T-cell (primary cell): Measurements from ENCODE around the gene HAUS8. TPM values are rescaled to one million over a fixed set of nuclear protein-coding genes. Genes with fewer than 3 reads are reported as not detected.

ENCODE experiments used
- ATAC-seq, 4 experiments: fragments of 200-7000 bp in 3 of 4; fragments of 150-1000 bp in 1 of 4; cut with Tn5 transposase; replicated peaks in 1 of 4; 1 replicate in 3 of 4; 2 replicates in 1 of 4; pipeline ENCODE4 v1.10.0; 2021; ENCODE audit warnings: moderate library complexity in 3 of 4, mild to moderate bottlenecking in 2 of 4, moderate number of reproducible peaks in 1 of 4
- CTCF ChIA-PET, 2 donors: fragments of 300-600 bp; sonication (Branson Sonifier 250); formaldehyde crosslinking; loops; one replicate each; lab custom pipeline; 2022; ENCODE audit warnings: antibody characterized with exemption in 2 of 2; lab: Charles Lee
- POLR2A ChIA-PET, 2 donors: fragments of 300-600 bp; sonication (Branson Sonifier 250); formaldehyde crosslinking; loops; one replicate each; lab custom pipeline; 2022; ENCODE audit warnings: antibody characterized with exemption in 2 of 2; lab: Charles Lee
- DNase-seq, 35 experiments: peaks; one replicate each; pipeline versions ENCODE4 v3.0.0 to v3.0.0-alpha.2; 2013 to 2023
- H3K27ac ChIP-seq: one replicate; pipeline ENCODE4 v1.5.1; 2013; ENCODE audit warnings: low read length
- H3K27me3 ChIP-seq, 2 experiments: replicated peaks in 1 of 2; 1 replicate in 1 of 2; 2 replicates in 1 of 2; pipeline versions ENCODE4 v1.6.1 to v1.7.0; 2013; ENCODE audit warnings: low read length in 1 of 2, mixed read lengths in 1 of 2; ENCODE audit not compliant: control insufficient read depth in 2 of 2, insufficient read depth in 2 of 2; ENCODE audit errors: extremely low read depth in 1 of 2
- H3K36me3 ChIP-seq, 2 donors: 1 replicate in 1 of 2; 2 replicates in 1 of 2; pipeline versions ENCODE4 v1.6.1 to v1.7.0; 2013; ENCODE audit warnings: low read length in 1 of 2; ENCODE audit not compliant: control insufficient read depth in 2 of 2, insufficient read depth in 1 of 2; ENCODE audit errors: extremely low read depth in 1 of 2
- H3K4me1 ChIP-seq, 2 experiments: 1 replicate in 1 of 2; 2 replicates in 1 of 2; pipeline versions ENCODE4 v1.6.1 to v1.7.0; 2013; ENCODE audit warnings: low read length in 2 of 2, mixed read lengths in 1 of 2; ENCODE audit not compliant: insufficient read depth in 2 of 2, control insufficient read depth in 1 of 2; ENCODE audit errors: extremely low read depth in 1 of 2
- H3K4me3 ChIP-seq, 2 donors: 1 replicate in 1 of 2; 2 replicates in 1 of 2; pipeline versions ENCODE4 v1.5.1 to v1.7.0; 2013; ENCODE audit warnings: mild to moderate bottlenecking in 2 of 2, low read length in 1 of 2, moderate library complexity in 1 of 2; ENCODE audit not compliant: control insufficient read depth in 1 of 2; ENCODE audit errors: extremely low read depth in 1 of 2
- H3K9me3 ChIP-seq: 2 replicates; pipeline ENCODE4 v1.7.0; 2013
- H3K27ac Mint-ChIP-seq, 2 donors: one replicate each; pipeline ENCODE4 v1.8.0; 2020 to 2021; ENCODE audit warnings: mild to moderate bottlenecking in 2 of 2, mixed read lengths in 2 of 2
- H3K27me3 Mint-ChIP-seq, 2 donors: one replicate each; pipeline ENCODE4 v1.8.0; 2021 to 2022; ENCODE audit warnings: mixed read lengths in 2 of 2
- H3K36me3 Mint-ChIP-seq: one replicate; pipeline ENCODE4 v1.8.0; 2021; ENCODE audit warnings: mixed read lengths
- H3K4me1 Mint-ChIP-seq, 3 donors: one replicate each; pipeline ENCODE4 v1.8.0; 2020 to 2022; ENCODE audit warnings: mixed read lengths in 3 of 3, mild to moderate bottlenecking in 1 of 3
- H3K4me3 Mint-ChIP-seq, 3 donors: one replicate each; pipeline ENCODE4 v1.8.0; 2020 to 2022; ENCODE audit warnings: mild to moderate bottlenecking in 3 of 3, mixed read lengths in 3 of 3, moderate library complexity in 3 of 3
- H3K9me3 Mint-ChIP-seq, 3 donors: one replicate each; pipeline ENCODE4 v1.8.0; 2020 to 2022; ENCODE audit warnings: mixed read lengths in 3 of 3
- WGBS: methylation state at CpG from one replicate; pipeline ENCODE4 v1.1.5; 2013; ENCODE audit warnings: missing lambda C conversion rate; ENCODE audit not compliant: insufficient coverage; 5-methylcytosine and 5-hydroxymethylcytosine counted together
- total RNA-seq, 35 experiments: library from RNA in 6 of 35; stranded (reverse) in 6 of 35; fragments of 120-200 nt in 1 of 35; gene quantifications; one replicate each; pipeline versions ENCODE4 v1.2.1 to v1.2.4 and lab custom pipeline; 2013 to 2026

The HAUS8 gene
- total RNA-seq, 5 donors from 2014 or later (not counting 1 experiment from before 2014, with no cell fraction given): 16.6 to 20.4 (median 19.3) TPM

- Histone ChIP-seq H3K36me3 (peaks cover 5 to 54% of the 10 kb centered on the region in 2 donors), H3K27ac (no peak overlapping the region), H3K4me3 (no peak overlapping the region), H3K27me3 (no peaks in the 10 kb centered on the region), H3K4me1 (no peaks in the 10 kb centered on the region), H3K9me3 (no peaks in the 10 kb centered on the region)
- ATAC-seq (no peak), DNase-seq (peak in 16 of 35 experiments; percentile 6 to 61 (median 20))
- ChIA-PET CTCF (interaction anchor here (0.5 to 1.2 kb wide), 5 partner anchors 159 to 439 kb away, joined by 3 to 6 read pairs (median 4); no protein-coding TSS in a partner anchor), POLR2A (no interaction called here)
- H3K4me1 Mint-ChIP-seq: no peaks in the 10 kb centered on the region
- H3K4me3 Mint-ChIP-seq: no peak overlapping the region
- 88% methylated on average over 7 of the region's 8 CpGs for WGBS
- peaks cover 34% of the 10 kb centered on the region for H3K36me3 Mint-ChIP-seq
- no peak overlapping the region for H3K27ac Mint-ChIP-seq
- no peaks in the 10 kb centered on the region for H3K27me3 Mint-ChIP-seq
- no peaks in the 10 kb centered on the region for H3K9me3 Mint-ChIP-seq
Measured at GRCh38 chr19:17052439-17052838, 22.8 kb downstream of the HAUS8 start.

GRCh38 chr19:17049711-17050280 lies 25.5 kb downstream of the HAUS8 start:
- Mint-ChIP-seq H3K9me3 (no peaks in the 10 kb centered on the region), H3K27me3 (no peaks in the 10 kb centered on the region), H3K36me3 (peaks cover 32% of the 10 kb centered on the region), H3K27ac (no peak overlapping the region), H3K4me1 (no peaks in the 10 kb centered on the region), H3K4me3 (no peak overlapping the region)
- Histone ChIP-seq H3K27ac (no peak overlapping the region), H3K27me3 (no peaks in the 10 kb centered on the region), H3K4me3 (no peak overlapping the region), H3K4me1 (no peaks in the 10 kb centered on the region), H3K36me3 (peaks cover 5 to 44% of the 10 kb centered on the region in 2 donors), H3K9me3 (no peaks in the 10 kb centered on the region)
- no peak for DNase-seq
- ChIA-PET CTCF (no interaction called here), POLR2A (no interaction called here)
- 97% methylated on average over 16 of the region's 18 CpGs for WGBS
- no peak for ATAC-seq

DNA sequence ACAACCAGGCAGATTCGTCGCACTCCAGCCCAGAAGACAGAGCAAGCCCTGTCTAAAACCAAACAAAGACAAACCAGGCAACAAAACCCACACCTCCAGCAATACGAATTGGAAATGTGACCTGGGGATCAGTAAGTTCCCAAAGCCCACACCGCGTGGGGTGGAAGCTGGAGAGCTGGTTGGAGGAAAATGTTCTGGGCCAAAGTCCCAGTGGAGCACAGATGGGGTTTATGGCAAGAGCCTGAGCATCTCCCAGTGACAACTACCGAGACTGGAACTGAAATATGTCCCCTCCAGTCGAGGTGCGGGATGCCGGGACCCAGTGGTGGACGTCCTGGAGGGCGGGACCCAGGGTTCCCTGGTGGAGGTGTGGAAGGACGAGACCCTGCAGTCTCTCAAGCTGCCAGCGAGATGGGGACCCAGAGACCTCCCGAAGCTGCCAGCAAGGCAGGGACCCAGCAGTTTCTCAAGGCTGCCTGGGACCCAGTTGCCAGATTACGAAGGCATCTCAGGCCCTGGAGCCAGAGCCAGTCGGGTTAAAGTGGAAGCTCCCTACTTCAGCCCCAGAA lies 26.3 kb downstream of the HAUS8 start:
- 93% methylated on average over 12 of the region's 16 CpGs for WGBS
- H3K4me1 Mint-ChIP-seq: no peaks in the 10 kb centered on the region
- no peaks in the 10 kb centered on the region for H3K9me3 Mint-ChIP-seq
- peaks cover 30% of the 10 kb centered on the region for H3K36me3 Mint-ChIP-seq
- Histone ChIP-seq H3K4me1 (no peaks in the 10 kb centered on the region), H3K36me3 (peaks cover 5 to 40% of the 10 kb centered on the region in 2 donors), H3K27me3 (no peaks in the 10 kb centered on the region), H3K9me3 (no peaks in the 10 kb centered on the region), H3K4me3 (no peak overlapping the region), H3K27ac (no peak overlapping the region)
- no peak overlapping the region for H3K4me3 Mint-ChIP-seq
- ATAC-seq (no peak), DNase-seq (no peak)
- POLR2A ChIA-PET: no interaction called here
- H3K27me3 Mint-ChIP-seq: no peaks in the 10 kb centered on the region
- CTCF ChIA-PET: no interaction called here
- no peak overlapping the region for H3K27ac Mint-ChIP-seq

GRCh38 chr19:17045907-17046502 lies 29.2 kb downstream of the HAUS8 start:
- Mint-ChIP-seq H3K27me3 (peaks cover 3 to 5% of the 10 kb centered on the region in 2 donors), H3K27ac (no peak overlapping the region), H3K4me3 (no peak overlapping the region), H3K4me1 (no peaks in the 10 kb centered on the region), H3K9me3 (no peaks in the 10 kb centered on the region), H3K36me3 (peaks cover 12% of the 10 kb centered on the region)
- Histone ChIP-seq H3K36me3 (peaks cover 0 to 20% of the 10 kb centered on the region in 2 donors), H3K4me3 (no peak overlapping the region), H3K27me3 (peaks cover 0 to 15% of the 10 kb centered on the region in 2 experiments), H3K4me1 (no peaks in the 10 kb centered on the region), H3K27ac (no peak overlapping the region), H3K9me3 (no peaks in the 10 kb centered on the region)
- DNase-seq: no peak
- WGBS: 93% methylated on average over 3 of the region's 5 CpGs
- ChIA-PET POLR2A (no interaction called here), CTCF (no interaction called here)
- no peak for ATAC-seq

DNA sequence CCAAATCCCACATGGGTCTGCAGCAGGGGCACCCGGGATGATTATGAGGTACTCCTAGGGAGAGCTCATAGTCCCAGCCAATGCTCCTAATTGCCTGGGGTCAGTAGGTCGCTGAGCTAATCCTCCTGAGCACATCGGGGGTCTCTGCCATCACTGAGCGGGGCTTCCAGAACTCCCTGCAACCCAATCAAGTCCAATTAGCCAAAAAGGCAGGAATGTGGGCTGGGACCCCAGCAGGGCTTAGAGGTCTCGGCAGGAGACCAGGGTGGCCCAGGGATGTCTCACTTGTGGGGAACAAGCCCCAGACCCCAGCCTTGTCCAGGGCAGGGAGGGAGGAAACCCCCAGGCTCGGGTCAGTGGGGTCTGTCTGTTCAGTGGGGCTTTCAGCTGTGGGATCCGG lies 31.5 kb downstream of the HAUS8 start:
- ChIA-PET POLR2A (no interaction called here), CTCF (no interaction called here)
- Histone ChIP-seq H3K9me3 (no peaks in the 10 kb centered on the region), H3K36me3 (no peaks in the 10 kb centered on the region), H3K4me1 (no peaks in the 10 kb centered on the region), H3K27me3 (peaks cover 0 to 24% of the 10 kb centered on the region in 2 experiments), H3K4me3 (no peak overlapping the region), H3K27ac (no peak overlapping the region)
- Mint-ChIP-seq H3K4me1 (no peaks in the 10 kb centered on the region), H3K27ac (no peak overlapping the region), H3K27me3 (peaks cover 7 to 10% of the 10 kb centered on the region in 2 donors), H3K4me3 (no peak overlapping the region), H3K36me3 (peaks cover 2% of the 10 kb centered on the region), H3K9me3 (no peaks in the 10 kb centered on the region)
- 81% methylated on average over 5 of the region's 7 CpGs for WGBS
- ATAC-seq (no peak), DNase-seq (no peak)

DNA sequence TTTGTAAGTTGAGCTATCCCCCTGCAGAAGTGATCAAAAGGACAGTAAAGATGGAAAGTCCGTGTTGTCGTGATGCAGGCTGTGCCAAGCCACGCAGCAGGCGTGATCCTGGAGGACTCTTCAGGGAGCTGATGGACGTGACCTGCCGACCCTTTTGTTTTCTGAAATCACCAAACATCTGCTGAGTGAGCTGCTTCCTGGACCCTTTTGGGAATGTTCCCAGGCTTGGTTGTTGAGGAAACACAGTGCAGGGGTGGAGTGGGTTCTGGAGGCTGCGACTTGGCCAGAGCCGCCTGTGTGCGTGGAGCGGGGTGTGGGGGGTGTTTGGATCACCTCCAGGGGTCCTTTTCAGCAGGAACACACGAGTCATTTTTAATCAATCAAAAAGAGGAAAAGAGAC lies 33.3 kb downstream of the HAUS8 start:
- Histone ChIP-seq H3K36me3 (no peaks in the 10 kb centered on the region), H3K27me3 (peaks cover 0 to 32% of the 10 kb centered on the region in 2 experiments), H3K4me1 (no peaks in the 10 kb centered on the region), H3K4me3 (no peak overlapping the region), H3K27ac (no peak overlapping the region), H3K9me3 (no peaks in the 10 kb centered on the region)
- no peak overlapping the region for H3K27ac Mint-ChIP-seq
- H3K36me3 Mint-ChIP-seq: no peaks in the 10 kb centered on the region
- H3K27me3 Mint-ChIP-seq: peaks cover 7 to 14% of the 10 kb centered on the region in 2 donors
- CTCF ChIA-PET: no interaction called here
- H3K9me3 Mint-ChIP-seq: no peaks in the 10 kb centered on the region
- WGBS: 52% methylated on average over 6 of the region's 11 CpGs
- POLR2A ChIA-PET: no interaction called here
- H3K4me3 Mint-ChIP-seq: no peak overlapping the region
- DNase-seq (no peak), ATAC-seq (no peak)
- H3K4me1 Mint-ChIP-seq: no peaks in the 10 kb centered on the region
